ENCODE results near the gene SULF2.

The SULF2 gene

DNA sequence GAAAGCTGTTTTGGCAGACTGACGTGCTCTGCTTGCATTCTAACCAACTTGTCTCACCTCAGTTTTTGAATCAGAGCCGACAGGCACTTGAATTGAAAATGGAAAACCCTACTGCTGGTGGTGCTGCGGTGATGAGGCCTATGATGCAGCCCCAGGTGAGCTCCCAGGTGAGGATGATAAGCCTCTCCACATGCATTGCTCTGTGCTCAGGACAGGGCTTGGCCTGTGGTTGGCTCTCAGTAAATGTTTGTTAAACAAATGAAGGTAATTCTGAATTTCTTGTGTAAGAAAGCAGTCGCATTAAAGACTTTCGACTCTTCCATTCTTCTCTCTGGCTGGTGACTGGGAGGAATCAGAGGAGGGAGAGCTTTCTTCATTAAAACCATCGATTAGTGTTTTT, 136.3 kb downstream of the SULF2 start:
- DNase-seq (ENCODE audit: low spot score), result no peak

DNA sequence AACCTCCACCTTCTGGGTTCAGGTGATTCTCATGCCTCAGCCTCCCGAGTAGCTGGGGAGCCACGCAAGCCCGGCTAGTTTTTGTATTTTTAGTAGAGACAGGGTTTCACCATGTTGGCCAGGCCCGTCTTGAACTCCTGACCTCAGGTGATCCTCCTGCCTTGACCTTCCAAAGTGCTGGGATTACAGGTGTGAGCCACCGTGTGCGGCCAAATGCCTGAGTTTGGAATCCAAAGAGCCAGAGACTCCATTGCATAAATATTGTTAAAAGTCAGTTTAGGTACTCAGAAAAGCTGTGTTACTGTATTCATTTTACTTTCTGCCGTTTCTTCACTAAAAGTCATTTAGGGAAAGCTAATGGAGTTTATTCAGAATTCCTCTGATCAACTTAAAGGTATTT, 137.3 kb downstream of the SULF2 start:
- DNase-seq (ENCODE audit: low spot score), result no peak

DNA sequence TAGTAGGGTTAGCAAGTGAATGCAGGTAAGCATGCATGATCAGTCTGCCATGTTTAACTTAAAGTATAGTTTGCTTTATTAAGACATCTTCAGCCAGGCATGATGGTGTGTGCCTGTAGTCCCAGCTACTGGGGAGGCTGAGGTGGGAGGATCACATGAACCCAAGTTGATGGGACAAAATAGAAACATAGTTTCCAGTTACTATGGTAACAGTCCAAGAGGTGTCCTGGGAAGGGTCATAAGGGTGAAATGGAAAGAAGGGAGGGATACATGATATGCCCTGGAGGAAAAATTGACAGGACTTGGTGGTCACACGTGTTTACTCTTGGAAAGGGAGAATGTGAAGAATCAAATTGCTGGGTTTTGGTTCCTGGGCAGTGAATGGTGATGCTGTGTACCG, 139.6 kb downstream of the SULF2 start:
- DNase-seq (ENCODE audit: low spot score), result no peak

GRCh38 chr20:47642624-47643023, 142.7 kb downstream of the SULF2 start:
- no peak for DNase-seq (ENCODE audit: low spot score)

DNA sequence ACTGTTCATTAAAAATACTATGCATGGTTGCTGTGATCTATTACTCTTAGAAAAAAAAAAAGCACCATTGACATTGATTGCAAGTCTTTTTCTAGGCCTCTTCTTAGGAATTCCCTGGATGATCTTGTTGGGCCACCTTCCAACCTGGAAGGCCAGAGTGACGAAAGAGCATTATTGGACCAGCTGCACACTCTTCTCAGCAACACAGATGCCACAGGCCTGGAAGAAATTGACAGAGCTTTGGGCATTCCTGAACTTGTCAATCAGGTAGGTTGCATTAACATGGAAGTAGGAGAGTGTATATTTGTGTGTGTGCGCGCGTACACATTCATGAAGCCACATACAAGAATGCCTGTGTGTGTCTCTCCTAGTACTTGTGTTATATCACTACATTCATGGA, 143.2 kb downstream of the SULF2 start:
- DNase-seq (ENCODE audit: low spot score), result no peak

DNA sequence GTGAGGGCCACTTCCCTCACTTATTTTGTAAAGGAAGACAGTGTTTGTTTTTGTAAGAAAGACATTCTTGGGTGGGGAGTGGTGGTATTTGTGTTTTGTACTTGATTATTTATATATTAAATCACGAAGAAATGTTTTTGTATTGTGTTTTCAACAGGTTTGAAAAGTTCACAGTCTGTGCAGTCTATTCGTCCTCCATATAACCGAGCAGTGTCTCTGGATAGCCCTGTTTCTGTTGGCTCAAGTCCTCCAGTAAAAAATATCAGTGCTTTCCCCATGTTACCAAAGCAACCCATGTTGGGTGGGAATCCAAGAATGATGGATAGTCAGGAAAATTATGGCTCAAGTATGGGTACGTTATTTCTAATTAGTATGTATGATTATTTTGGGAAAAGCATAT, 146.4 kb downstream of the SULF2 start:
- DNase-seq (ENCODE audit: low spot score), result no peak

- DNase-seq (ENCODE audit: low spot score), result no peak
These were observed 150.0 kb downstream of the SULF2 start for GRCh38 chr20:47635256-47635655.

DNA sequence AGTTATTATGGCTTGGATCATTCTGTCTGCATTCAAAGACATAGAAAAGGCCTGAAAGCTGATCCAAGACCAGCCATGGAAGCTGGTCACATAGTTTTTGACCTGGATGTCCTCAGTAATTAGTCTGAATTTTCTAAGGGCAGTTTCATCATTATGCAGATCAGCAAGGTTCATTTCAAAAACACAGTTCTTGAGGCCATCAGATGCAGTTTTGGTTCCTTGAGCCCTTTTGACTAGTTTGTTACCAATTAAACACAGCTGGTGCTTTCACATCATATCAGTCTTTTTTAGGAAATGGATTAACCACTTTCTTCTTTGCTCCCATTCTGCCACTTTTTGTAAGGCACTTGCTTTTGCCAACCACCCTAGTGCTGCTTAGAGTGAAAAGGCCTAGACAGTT, 154.2 kb downstream of the SULF2 start:
- DNase-seq (ENCODE audit: low spot score), result no peak

GRCh38 chr20:47629907-47630306, 155.4 kb downstream of the SULF2 start:
- no peak for DNase-seq (ENCODE audit: low spot score)

DNA sequence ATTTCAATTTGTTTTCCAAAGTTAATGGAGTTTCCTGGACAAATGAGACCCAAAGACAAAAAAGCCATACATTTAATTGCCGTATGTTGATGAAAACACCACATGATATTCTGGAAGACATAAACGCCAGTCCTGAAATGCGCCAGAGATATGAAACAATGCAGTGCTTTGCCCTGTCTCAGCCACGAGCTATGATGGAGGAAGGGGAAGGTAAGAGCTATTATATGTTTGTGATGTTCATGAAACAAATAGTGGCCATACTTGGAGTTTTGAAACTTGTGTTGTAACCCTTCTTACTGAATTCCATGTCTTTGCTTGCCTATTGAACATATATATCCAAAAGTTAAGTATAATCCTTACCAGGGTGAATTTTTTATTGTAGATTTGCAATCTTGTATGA, 157.7 kb downstream of the SULF2 start:
- DNase-seq (ENCODE audit: low spot score), result no peak

DNA sequence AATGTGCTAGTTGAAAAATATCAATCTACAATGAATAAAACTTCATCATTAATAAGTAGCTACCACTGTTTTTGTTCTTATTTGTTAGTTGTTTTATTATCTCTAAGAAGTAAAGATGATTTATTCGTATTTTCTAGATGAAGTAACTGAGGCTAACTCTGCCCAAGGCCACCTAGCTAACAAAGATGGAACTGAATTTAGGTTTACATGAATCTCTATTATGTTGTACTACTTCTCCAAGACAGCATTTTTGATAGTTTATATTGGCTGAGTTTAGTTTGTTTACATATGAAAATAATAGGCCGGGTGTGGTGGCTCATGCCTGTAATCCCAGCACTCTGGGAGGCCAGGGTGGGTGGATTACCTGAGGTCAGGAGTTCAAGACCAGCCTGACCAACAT, 162.1 kb downstream of the SULF2 start:
- no peak for DNase-seq (ENCODE audit: low spot score)

DNA sequence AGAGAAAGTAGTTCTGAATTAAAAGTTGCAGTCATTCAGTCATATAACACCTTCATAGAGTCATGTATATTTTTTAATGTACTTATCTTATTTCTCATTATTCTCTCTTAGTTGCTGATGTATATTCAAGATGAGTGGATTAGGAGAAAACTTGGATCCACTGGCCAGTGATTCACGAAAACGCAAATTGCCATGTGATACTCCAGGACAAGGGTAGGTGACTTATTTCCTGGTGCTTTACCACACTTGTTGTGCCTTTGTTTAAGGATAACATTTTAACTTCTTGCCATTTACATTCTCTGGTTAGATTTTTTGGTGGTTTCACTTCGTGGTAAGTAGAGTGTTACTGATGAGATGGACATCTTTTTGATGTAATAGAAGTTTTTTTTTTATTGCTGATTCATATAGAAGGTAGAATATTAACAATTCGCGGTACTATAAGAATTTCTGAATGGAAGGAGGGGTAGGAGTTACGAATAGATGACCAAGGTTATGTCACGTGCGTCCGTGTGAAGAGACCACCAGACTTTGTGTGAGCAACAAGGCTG, 163.1 kb downstream of the SULF2 start:
- DNase-seq (ENCODE audit: low spot score), result no peak

DNA sequence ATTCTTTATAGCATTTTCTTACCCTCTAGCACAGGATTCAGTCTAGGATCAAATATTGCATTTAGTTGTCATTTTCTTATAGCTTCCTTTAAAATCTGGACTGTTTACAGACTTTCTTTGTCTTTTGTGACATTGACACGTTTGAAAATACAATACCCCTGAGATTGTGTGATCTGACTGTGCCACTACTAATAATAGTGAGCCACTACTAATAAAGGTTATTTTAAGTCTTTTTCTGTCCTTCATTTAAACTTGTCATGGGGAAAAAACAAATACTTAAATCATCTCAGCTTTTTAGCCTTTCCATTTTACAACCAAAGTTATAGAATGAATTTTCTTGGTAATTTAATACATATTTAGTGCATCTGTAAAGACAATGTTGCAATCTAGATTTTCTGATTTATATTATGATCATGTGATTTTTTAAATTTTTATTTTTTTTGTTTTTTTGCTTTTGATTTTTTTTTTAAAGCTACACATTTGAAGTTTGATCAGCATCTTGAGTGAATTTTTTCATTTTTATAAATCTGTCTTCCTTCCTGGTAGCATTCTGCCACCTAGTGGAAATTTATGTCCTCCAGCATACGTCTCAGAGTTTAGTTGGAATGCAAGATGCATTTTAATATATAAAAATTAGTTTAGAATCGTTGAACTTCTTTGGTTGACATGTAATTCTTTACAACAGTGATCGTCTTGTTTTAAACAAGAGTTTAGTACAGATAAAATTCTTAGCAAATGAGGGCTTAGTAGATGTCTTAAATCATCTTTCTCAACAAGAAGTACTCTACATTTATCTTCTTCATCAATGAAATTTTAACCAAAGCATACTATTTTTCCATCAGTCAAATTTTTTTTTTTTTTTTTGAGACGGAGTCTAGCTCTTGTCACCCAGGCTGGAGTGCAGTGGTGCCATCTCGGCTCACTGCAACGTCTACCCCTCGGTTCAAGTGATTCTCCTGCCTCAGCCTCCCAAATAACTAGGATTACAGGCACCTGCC, 164.2 kb downstream of the SULF2 start:
- peak; percentile 36 for DNase-seq (ENCODE audit: low spot score)

GRCh38 chr20:47618479-47618878, 166.8 kb downstream of the SULF2 start:
- no peak for DNase-seq (ENCODE audit: low spot score)

DNA sequence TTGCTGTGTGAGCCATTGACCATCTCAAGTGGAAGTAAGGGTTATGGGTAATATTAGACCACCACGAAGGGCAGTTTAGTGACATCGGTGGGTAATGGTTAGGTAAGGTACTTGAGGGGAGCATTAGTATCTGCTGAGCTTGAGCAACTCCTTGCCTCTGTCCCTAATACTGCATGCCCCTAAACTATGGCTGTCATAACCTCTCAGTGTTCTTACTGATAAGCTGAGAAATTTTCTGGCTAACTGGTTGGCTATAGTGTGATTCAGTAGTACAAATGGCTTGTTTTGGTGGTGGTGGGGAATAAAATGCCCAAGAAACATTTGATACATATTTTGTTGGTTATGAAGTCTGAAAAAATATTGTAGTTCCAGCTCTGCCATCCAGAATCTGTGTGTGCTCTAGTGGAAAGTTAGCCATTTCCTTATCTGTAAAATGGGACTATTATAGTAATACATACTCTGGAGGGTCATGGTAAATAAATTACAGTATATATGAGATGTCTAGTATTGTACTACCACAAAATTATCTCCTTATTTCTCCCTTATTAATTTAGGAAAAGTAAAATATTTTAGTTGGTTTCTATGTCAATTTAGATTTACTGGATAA, 170.5 kb downstream of the SULF2 start:
- DNase-seq (ENCODE audit: low spot score), result no peak

DNA sequence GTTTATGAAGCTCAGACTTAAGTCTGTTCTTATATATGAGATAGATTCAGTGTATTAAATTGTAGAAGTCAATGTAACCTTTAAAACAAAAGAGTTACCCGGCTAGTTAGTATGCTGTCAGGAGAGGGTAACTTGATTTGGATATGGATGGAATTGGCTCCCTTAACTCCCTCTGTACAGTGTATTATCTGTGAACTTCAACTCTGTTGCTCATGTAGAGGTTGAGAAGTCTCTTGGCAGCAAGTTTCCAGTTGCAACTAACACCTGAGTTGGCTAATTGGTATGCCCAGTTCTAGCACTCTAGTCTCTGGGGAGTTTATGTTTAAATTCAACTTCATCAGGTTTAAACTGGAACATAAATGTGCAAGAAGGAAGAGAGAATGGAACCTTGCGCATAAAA, 172.6 kb downstream of the SULF2 start:
- DNase-seq (ENCODE audit: low spot score), result no peak

DNA sequence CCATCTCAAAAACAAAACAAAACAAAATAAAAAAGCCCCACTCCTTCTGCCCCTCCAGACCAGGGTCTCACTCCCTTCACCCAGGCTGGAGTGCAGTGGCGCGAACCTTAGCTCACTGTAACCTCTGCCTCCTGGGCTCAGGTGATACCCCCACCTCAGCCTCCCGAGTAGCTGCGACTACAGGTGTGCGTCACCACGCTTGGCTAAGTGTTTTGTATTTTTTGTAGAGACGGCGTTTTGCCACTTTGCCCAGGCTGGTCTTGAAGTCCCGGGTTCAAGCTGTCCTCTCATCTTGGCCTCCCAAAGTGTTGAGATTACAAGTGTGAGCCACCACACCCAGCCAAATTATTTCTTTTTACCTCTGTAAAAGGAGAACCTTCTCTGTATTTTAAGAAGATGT, 173.5 kb downstream of the SULF2 start:
- no peak for DNase-seq (ENCODE audit: low spot score)

- no peak for DNase-seq (ENCODE audit: low spot score)
These were observed 174.4 kb downstream of the SULF2 start for GRCh38 chr20:47610945-47611250.

GRCh38 chr20:47610247-47610944, 174.9 kb downstream of the SULF2 start:
- peak; percentile 86 for DNase-seq (ENCODE audit: low spot score)

GRCh38 chr20:47609001-47609400, 176.3 kb downstream of the SULF2 start:
- DNase-seq (ENCODE audit: low spot score), result no peak
